ENCODE measurements around the gene AP3S2. TPM values are rescaled to one million over a fixed set of nuclear protein-coding genes. Genes with fewer than 3 reads are reported as not detected.
A peak's percentile ranks its signal among the peaks of the same experiment; 100 is the strongest.
"Not testable (repeated sequence)": the region's sequence is repeated elsewhere in the genome, so short reads cannot be mapped to it uniquely, and the experiment has no call there.

The AP3S2 gene
- total RNA-seq, 2 experiments from 2014 or later, result 20.3 to 23.0 TPM

DNA sequence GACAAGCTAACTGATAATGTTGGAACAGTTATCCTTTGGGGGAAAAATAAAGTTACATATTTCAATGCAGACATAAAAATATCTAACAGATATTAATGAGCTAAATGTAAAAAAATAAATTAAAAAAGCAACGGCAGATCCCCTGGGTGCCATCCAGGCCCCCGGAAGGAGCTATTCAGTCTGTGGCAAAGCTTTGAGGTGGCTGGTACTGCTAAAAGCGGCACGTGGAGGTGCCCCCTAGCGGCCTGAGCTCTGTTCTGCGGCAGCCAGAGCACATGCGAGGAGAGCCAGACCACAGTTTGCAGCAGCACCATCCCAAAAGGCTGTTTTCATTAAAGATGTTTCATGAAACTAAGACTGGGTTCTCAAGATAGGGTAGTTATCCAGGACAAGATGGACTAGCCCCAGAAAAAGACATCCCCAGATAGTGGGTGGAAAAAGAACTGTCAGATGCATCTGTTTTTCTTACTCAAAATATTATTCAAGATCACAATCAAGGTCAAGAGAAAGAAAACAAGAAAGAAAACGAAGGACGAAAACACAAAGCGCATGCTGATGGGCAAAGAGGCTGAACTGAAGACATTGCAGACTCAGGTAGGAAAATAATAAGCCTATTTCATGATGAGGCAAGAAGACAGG lies 18.7 kb downstream of the AP3S2 start:
- POLR2A ChIA-PET, result interaction anchor here (0.7 to 1.2 kb wide), 6 partner anchors 9 to 114 kb away, joined by 3 to 5 read pairs (median 3); partner anchors contain the start of genes ANPEP and AP3S2
- Mint-ChIP-seq H3K27ac (peak overlapping the region; percentile 59), H3K4me3 (no peak overlapping the region), H3K9me3 (no peaks in the 10 kb centered on the region), H3K27me3 (no peaks in the 10 kb centered on the region), H3K4me1 (ENCODE audit: low read depth) (peaks cover 5% of the 10 kb centered on the region), H3K36me3 (ENCODE audit: low read depth) (peaks cover 15% of the 10 kb centered on the region)
- DNase-seq (peak; percentile 92), ATAC-seq (peak; percentile 100)
- CTCF ChIA-PET, result interaction anchor here (0.7 to 4.9 kb wide), 56 partner anchors 8 to 423 kb away, joined by 3 to 70 read pairs (median 5); partner anchors contain the start of genes ANPEP, AP3S2, MESP1 and PEX11A
- TF ChIP-seq, protein P1, sequence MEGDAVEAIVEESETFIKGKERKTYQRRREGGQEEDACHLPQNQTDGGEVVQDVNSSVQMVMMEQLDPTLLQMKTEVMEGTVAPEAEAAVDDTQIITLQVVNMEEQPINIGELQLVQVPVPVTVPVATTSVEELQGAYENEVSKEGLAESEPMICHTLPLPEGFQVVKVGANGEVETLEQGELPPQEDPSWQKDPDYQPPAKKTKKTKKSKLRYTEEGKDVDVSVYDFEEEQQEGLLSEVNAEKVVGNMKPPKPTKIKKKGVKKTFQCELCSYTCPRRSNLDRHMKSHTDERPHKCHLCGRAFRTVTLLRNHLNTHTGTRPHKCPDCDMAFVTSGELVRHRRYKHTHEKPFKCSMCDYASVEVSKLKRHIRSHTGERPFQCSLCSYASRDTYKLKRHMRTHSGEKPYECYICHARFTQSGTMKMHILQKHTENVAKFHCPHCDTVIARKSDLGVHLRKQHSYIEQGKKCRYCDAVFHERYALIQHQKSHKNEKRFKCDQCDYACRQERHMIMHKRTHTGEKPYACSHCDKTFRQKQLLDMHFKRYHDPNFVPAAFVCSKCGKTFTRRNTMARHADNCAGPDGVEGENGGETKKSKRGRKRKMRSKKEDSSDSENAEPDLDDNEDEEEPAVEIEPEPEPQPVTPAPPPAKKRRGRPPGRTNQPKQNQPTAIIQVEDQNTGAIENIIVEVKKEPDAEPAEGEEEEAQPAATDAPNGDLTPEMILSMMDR (IDR thresholded peaks at IDR 0.05), result peak; percentile 94
- intact Hi-C loops (cut with micrococcal nuclease), result loop anchor here (2.0 to 5.0 kb wide), 2 partner anchors 113 to 134 kb away; no protein-coding TSS in a partner anchor

DNA sequence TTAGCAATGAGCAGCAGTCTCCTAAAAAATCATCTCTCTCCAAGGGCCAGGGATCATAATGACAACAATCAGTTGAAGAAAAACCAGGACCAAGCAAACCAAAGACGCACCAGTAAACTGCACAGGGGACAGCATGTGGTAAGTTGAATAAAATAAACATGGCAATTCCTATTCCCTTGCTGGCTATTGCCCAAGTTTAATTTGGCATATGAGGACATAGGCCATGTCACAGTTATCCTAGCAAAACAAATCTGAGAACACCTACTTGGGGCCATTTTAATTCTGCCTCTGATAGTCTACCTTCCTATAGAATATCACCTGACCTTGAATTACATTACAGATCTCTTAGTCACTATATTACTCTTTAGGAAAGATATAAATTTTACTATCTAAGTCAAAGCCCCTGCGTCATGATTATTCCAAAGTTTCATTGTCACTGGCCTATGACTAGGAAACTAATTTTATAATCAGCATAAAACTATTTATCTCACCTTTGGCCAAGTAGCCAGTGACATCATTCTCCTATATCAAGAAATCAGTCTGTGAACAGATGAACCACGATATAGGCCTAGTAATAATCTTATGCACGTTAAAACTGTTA lies 23.0 kb downstream of the AP3S2 start:
- intact Hi-C loops (cut with micrococcal nuclease), result loop anchor here (5.0 kb wide), 1 partner anchor 108 kb away; no protein-coding TSS in a partner anchor
- DNase-seq (no peak), ATAC-seq (no peak)
- no peaks in the 10 kb centered on the region for H3K9me3 Mint-ChIP-seq
- no peak overlapping the region for H3K27ac Mint-ChIP-seq
- H3K36me3 Mint-ChIP-seq (ENCODE audit: low read depth), result peaks cover 14% of the 10 kb centered on the region
- H3K27me3 Mint-ChIP-seq, result no peaks in the 10 kb centered on the region
- TF ChIP-seq, protein P1 (IDR thresholded peaks at IDR 0.05), result no peak
- no peak overlapping the region for H3K4me3 Mint-ChIP-seq
- ChIA-PET CTCF (no interaction called here), POLR2A (interaction anchor here (1.1 kb wide), 1 partner anchor 23 kb away, joined by 3 read pairs; the partner anchor contains the start of gene AP3S2)
- H3K4me1 Mint-ChIP-seq (ENCODE audit: low read depth), result peaks cover 5% of the 10 kb centered on the region

DNA sequence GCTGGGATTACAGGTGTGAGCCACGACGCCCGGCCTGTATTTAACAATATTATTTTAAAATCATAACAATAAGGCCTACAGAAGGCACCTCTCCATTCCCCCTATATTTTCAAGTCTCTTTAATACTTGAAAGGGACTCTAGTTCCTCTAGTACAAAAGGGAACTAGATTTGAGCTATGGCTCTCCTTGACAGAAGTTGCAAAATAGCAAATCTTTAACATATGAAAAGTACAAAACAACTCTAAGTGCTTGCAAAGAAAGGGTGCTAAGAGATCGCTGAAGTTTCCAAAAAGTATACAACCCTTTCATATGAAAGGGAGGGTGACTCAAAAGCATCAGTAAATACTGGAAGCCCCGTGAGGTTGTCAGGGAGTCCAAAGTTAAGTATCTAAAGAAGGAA lies 23.8 kb downstream of the AP3S2 start:
- no peak for ATAC-seq
- intact Hi-C loops (cut with micrococcal nuclease), result loop anchor here (5.0 kb wide), 1 partner anchor 108 kb away; no protein-coding TSS in a partner anchor

DNA sequence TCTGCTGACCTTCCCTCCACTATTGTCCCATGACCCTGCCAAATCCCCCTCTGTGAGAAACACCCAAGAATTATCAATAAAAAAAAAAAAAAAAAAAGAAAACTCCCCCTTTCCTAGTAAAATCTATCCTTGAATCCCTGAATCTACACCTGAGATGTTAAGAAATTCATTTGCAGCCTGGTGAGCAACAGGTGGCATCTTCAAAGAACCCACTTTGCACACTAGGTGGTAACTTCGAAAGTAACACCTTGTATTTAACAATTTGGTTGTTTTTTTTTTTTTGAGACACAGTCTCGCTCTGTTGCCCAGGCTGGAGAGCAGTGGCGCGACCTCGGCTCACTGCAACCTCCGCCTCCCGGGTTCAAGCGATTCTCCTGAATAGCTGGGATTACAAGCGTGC lies 24.3 kb downstream of the AP3S2 start:
- H3K4me3 Mint-ChIP-seq; H3K4me1 Mint-ChIP-seq (ENCODE audit: low read depth); POLR2A ChIA-PET; DNase-seq; H3K9me3 Mint-ChIP-seq; CTCF ChIA-PET; H3K36me3 Mint-ChIP-seq (ENCODE audit: low read depth); H3K27ac Mint-ChIP-seq; ATAC-seq; H3K27me3 Mint-ChIP-seq; intact Hi-C loops (cut with micrococcal nuclease): not testable (repeated sequence)

More for the DNA sequence above, 23.8 kb downstream of the AP3S2 start:
- CTCF ChIA-PET, result no interaction called here
- Mint-ChIP-seq H3K36me3 (ENCODE audit: low read depth) (peaks cover 9% of the 10 kb centered on the region), H3K27me3 (no peaks in the 10 kb centered on the region), H3K27ac (no peak overlapping the region), H3K4me3 (no peak overlapping the region), H3K4me1 (ENCODE audit: low read depth) (peaks cover under 1% of the 10 kb centered on the region), H3K9me3 (no peaks in the 10 kb centered on the region)
- POLR2A ChIA-PET, result no interaction called here
- TF ChIP-seq, protein P1 (IDR thresholded peaks at IDR 0.05), result no peak
- no peak for DNase-seq

DNA sequence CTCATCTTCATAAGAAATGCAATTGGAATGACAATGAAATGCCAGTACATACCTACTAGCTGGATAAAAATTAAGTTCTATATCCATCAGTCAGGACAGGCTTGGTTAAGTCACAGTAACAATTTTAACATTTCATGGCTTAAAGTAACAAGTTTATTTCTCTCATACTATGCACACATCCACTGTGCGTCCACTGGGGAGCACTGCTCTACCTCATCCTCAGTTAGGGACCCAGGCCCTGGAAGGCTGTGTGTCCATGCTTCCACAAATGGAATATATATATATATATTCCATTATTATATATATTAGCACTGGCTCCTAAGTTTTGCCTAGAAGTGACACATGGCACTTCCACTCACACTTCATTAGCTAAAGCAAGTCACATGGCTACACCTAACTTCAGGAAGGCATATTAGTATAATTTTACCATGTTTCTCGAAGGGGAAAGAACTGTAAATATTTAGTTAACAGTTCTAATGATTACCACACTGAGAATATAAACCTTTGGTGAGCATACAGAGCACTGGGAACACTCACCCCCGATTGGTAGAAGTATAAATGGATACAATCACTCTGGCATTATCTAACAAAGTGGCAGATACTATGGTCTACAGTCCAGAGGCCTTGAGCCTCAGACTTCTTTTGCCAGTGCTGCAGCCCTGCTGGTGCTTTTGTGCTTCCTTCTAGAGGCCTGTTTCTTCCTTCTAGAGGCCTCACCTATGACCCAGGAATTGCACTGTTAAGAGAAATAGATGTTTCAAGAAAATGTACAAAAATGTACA lies 28.6 kb downstream of the AP3S2 start:
- ChIA-PET CTCF (interaction anchor here (1.2 to 2.1 kb wide), 5 partner anchors 9 to 21 kb away, joined by 3 to 12 read pairs (median 3); no protein-coding TSS in a partner anchor), POLR2A (no interaction called here)
- Mint-ChIP-seq H3K36me3 (ENCODE audit: low read depth) (peaks cover 7% of the 10 kb centered on the region), H3K27me3 (no peaks in the 10 kb centered on the region), H3K9me3 (no peaks in the 10 kb centered on the region), H3K4me3 (no peak overlapping the region), H3K4me1 (ENCODE audit: low read depth) (peaks cover 5% of the 10 kb centered on the region), H3K27ac (no peak overlapping the region)
- intact Hi-C loops (cut with micrococcal nuclease), result no loop called here
- TF ChIP-seq, protein P1 (IDR thresholded peaks at IDR 0.05), result no peak
- ATAC-seq (no peak), DNase-seq (no peak)
